Measurements from ENCODE around the gene CDK5R1.
A peak's percentile ranks its signal among the peaks of the same experiment; 100 is the strongest.
"Not testable (repeated sequence)": the region's sequence is repeated elsewhere in the genome, so short reads cannot be mapped to it uniquely, and the experiment has no call there.

The CDK5R1 gene

GRCh38 chr17:32519228-32520103 lies 32.7 kb downstream of the CDK5R1 start:
- DNase-seq, result peak; percentile 14

DNA sequence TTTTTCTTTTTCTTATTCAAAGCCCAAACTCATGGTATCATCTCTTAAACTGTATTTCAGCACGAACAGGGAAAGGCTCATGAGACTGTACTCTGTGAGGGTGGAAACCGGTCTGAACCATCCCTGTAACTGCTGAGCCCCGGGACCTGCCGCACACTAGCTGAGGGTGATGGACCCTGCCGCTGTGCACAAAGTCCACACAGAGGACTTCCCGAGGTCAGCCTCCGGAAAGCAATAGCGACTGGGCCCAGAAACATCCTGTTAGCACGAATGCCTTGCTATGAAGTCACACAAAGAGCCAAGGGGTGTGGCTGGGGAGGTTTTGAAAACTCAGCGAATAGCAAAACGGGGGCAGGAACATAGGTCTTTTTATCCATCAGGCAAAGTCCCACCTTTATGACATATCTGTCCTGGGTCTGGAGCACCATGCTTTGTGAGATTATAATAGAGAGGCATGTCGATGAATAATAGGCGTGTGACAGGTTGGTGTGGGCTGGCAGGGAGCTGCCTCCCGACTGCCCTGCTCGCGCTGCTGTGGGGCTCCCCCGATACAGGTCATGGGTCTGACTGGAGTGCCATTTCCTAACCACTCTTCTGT lies 33.4 kb downstream of the CDK5R1 start:
- peak; percentile 62 for DNase-seq

GRCh38 chr17:32520737-32521404 lies 34.1 kb downstream of the CDK5R1 start:
- no peak for DNase-seq

- DNase-seq, result no peak
Measured at GRCh38 chr17:32523017-32523680, 36.4 kb downstream of the CDK5R1 start.

- DNase-seq, result no peak
Measured at GRCh38 chr17:32523827-32524552, 37.2 kb downstream of the CDK5R1 start.

DNA sequence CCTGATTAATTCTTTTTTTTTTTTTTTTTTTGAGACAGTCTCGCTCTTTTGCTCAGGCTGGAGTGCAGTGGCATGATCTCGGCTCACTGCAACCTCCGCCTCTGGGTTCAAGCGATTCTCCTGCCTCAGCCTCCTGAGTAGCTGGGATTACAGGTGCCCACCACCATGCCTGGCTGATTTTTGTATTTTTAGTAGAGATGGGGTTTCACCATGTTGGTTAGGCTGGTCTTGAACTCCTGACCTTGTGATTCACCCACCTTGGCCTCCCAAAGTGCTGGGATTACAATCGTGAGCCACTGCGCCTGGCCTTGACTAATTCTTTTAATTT lies 37.7 kb downstream of the CDK5R1 start:
- not testable (repeated sequence) for DNase-seq

- no peak for DNase-seq
Measured at GRCh38 chr17:32525122-32525521, 38.3 kb downstream of the CDK5R1 start.

- no peak for DNase-seq
Measured at GRCh38 chr17:32527146-32527545, 40.4 kb downstream of the CDK5R1 start.

- no peak for DNase-seq
Measured at GRCh38 chr17:32528825-32529224, 42.0 kb downstream of the CDK5R1 start.

DNA sequence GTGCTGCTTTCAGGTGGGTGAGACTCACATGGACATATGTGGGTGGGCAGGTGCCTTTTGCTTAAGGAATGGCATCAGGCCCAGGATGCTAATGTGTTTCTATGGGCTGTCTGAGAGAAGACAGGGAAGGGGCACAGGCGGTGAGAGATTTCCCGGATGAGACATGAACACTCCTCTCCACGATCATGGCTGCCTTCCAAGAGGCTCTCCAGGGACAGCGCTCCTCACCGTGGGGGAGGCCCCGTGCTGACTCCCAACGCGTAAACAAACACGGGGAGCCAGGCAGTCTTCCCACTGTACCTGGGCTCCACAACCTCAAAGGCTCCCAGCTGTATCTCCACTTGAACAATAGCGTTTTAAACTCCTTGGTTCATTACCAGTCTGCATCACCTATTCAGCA lies 42.8 kb downstream of the CDK5R1 start:
- DNase-seq, result no peak

- no peak for DNase-seq
Measured at GRCh38 chr17:32533296-32533695, 46.5 kb downstream of the CDK5R1 start.

GRCh38 chr17:32536736-32537643 lies 50.2 kb downstream of the CDK5R1 start:
- DNase-seq, result peak; percentile 22

Measured in inflammatory macrophage treated with lipopolysaccharide for 4 hours (primary cell).